K562 (cell line): Measurements from ENCODE around the gene TRUB1.

Experiments
- NR2C2 ChIP-seq, 2 experiments: fragments of 200-800 bp in 1 of 2; sonication (Bioruptor generic) in 1 of 2; sonication (generic) in 1 of 2; formaldehyde crosslinking in 1 of 2; IDR thresholded peaks; 2 replicates each; pipeline versions ENCODE4 v1.6.1 to v1.8.0; 2016 to 2022; ENCODE audit warnings: mild to moderate bottlenecking in 1 of 2, missing compliant biosample characterization in 1 of 2, missing genetic modification characterization in 1 of 2, missing genetic modification reagents in 1 of 2
- POLR2A ChIP-seq: fragments of 450-650 bp; conservative IDR thresholded peaks from 2 replicates; pipeline ENCODE4 v1.6.1; 2016
- POLR2AphosphoS5 ChIP-seq: IDR thresholded peaks from 2 replicates; pipeline ENCODE4 v1.6.1; 2011; ENCODE audit warnings: mild to moderate bottlenecking, low read depth, low read length, moderate library complexity; ENCODE audit not compliant: control insufficient read depth, insufficient read depth
- PRPF4 ChIP-seq: fragments of 200-400 bp; formaldehyde crosslinking; IDR thresholded peaks from one replicate; pipeline ENCODE4 v1.6.1; 2017; ENCODE audit warnings: low read length, low read depth, mild to moderate bottlenecking; ENCODE audit not compliant: insufficient read depth, poor library complexity, severe bottlenecking
- STAG1 ChIP-seq: sonication (generic); formaldehyde crosslinking; IDR thresholded peaks from 2 replicates; pipeline ENCODE4 v1.5.0; 2020; ENCODE audit warnings: missing genetic modification reagents, borderline replicate concordance
- ZNF184 ChIP-seq: sonication (generic); formaldehyde crosslinking; IDR thresholded peaks from 2 replicates; pipeline ENCODE4 v1.5.0; 2020; ENCODE audit warnings: missing genetic modification reagents
- TF ChIP-seq, protein P1 (sequence below): sonication (generic); formaldehyde crosslinking; IDR thresholded peaks from 2 replicates; pipeline ENCODE4 v1.5.0; 2020; ENCODE audit warnings: missing genetic modification reagents
- TF ChIP-seq, protein P2 (sequence below): fragments of 250-450 bp; sonication (Bioruptor Pico); IDR thresholded peaks from 2 replicates; pipeline ENCODE4 v1.9.0; 2021; ENCODE audit warnings: mild to moderate bottlenecking, inconsistent platforms
- TF ChIP-seq, protein P3 (sequence below): fragments of 450-650 bp; IDR thresholded peaks from 2 replicates; pipeline ENCODE4 v1.6.1; 2016; ENCODE audit warnings: low read depth

DNA sequence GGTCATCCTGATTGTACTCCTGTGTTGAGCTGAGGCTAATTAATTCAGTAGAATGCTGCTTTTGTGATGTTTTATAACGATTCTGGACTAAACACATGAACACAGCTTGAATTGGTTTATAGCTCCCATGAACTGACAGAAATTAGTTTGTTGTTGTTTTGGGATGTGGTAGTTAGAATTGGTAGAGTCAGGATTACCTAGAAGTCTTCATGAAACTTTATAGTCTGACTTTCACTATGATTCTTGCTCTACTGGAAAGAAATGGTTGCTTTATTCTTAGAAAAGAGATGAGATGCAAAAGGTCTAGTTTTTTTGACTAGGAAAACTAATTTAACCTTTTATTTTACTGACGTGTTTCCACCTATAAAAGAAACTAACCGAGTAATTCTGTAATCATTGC, 23.4 kb upstream of the TRUB1 start:
- TF ChIP-seq, protein P1, sequence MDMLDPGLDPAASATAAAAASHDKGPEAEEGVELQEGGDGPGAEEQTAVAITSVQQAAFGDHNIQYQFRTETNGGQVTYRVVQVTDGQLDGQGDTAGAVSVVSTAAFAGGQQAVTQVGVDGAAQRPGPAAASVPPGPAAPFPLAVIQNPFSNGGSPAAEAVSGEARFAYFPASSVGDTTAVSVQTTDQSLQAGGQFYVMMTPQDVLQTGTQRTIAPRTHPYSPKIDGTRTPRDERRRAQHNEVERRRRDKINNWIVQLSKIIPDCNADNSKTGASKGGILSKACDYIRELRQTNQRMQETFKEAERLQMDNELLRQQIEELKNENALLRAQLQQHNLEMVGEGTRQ (CRISPR knock-in tag), result no peak
- TF ChIP-seq PRPF4, result no peak
- TF ChIP-seq NR2C2 (CRISPR knock-in tag; IDR thresholded peaks at IDR 0.05), result no peak
- no peak for TF ChIP-seq NR2C2 (tag; IDR thresholded peaks at IDR 0.05)
- TF ChIP-seq, protein P2, sequence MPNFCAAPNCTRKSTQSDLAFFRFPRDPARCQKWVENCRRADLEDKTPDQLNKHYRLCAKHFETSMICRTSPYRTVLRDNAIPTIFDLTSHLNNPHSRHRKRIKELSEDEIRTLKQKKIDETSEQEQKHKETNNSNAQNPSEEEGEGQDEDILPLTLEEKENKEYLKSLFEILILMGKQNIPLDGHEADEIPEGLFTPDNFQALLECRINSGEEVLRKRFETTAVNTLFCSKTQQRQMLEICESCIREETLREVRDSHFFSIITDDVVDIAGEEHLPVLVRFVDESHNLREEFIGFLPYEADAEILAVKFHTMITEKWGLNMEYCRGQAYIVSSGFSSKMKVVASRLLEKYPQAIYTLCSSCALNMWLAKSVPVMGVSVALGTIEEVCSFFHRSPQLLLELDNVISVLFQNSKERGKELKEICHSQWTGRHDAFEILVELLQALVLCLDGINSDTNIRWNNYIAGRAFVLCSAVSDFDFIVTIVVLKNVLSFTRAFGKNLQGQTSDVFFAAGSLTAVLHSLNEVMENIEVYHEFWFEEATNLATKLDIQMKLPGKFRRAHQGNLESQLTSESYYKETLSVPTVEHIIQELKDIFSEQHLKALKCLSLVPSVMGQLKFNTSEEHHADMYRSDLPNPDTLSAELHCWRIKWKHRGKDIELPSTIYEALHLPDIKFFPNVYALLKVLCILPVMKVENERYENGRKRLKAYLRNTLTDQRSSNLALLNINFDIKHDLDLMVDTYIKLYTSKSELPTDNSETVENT (CRISPR knock-in tag), result no peak
- TF ChIP-seq, protein P3, sequence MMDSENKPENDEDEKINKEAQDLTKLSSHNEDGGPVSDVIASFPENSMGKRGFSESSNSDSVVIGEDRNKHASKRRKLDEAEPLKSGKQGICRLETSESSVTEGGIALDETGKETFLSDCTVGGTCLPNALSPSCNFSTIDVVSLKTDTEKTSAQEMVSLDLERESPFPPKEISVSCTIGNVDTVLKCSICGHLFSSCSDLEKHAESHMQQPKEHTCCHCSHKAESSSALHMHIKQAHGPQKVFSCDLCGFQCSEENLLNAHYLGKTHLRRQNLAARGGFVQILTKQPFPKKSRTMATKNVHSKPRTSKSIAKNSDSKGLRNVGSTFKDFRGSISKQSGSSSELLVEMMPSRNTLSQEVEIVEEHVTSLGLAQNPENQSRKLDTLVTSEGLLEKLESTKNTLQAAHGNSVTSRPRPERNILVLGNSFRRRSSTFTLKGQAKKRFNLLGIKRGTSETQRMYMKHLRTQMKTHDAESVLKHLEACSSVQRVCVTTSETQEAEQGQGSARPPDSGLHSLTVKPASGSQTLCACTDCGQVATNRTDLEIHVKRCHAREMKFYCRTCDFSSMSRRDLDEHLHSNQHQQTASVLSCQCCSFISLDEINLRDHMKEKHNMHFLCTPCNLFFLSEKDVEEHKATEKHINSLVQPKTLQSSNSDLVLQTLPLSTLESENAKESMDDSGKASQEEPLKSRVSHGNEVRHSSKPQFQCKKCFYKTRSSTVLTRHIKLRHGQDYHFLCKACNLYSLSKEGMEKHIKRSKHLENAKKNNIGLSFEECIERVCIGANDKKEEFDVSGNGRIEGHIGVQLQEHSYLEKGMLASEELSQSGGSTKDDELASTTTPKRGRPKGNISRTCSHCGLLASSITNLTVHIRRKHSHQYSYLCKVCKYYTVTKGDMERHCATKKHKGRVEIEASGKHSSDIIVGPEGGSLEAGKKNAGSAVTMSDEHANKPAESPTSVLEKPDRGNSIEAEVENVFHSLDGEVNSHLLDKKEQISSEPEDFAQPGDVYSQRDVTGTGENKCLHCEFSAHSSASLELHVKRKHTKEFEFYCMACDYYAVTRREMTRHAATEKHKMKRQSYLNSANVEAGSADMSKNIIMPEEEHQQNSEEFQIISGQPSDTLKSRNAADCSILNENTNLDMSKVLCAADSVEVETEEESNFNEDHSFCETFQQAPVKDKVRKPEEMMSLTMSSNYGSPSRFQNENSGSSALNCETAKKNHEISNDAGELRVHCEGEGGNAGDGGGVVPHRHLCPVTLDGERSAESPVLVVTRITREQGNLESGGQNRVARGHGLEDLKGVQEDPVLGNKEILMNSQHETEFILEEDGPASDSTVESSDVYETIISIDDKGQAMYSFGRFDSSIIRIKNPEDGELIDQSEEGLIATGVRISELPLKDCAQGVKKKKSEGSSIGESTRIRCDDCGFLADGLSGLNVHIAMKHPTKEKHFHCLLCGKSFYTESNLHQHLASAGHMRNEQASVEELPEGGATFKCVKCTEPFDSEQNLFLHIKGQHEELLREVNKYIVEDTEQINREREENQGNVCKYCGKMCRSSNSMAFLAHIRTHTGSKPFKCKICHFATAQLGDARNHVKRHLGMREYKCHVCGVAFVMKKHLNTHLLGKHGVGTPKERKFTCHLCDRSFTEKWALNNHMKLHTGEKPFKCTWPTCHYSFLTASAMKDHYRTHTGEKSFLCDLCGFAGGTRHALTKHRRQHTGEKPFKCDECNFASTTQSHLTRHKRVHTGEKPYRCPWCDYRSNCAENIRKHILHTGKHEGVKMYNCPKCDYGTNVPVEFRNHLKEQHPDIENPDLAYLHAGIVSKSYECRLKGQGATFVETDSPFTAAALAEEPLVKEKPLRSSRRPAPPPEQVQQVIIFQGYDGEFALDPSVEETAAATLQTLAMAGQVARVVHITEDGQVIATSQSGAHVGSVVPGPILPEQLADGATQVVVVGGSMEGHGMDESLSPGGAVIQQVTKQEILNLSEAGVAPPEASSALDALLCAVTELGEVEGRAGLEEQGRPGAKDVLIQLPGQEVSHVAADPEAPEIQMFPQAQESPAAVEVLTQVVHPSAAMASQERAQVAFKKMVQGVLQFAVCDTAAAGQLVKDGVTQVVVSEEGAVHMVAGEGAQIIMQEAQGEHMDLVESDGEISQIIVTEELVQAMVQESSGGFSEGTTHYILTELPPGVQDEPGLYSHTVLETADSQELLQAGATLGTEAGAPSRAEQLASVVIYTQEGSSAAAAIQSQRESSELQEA, result no peak
- no peak for TF ChIP-seq POLR2A
- no peak for TF ChIP-seq ZNF184 (CRISPR knock-in tag)
- TF ChIP-seq STAG1 (CRISPR knock-in tag), result no peak
- TF ChIP-seq POLR2AphosphoS5, result no peak
